ENCODE data around the gene SPINK7.

Gene SPINK7

DNA sequence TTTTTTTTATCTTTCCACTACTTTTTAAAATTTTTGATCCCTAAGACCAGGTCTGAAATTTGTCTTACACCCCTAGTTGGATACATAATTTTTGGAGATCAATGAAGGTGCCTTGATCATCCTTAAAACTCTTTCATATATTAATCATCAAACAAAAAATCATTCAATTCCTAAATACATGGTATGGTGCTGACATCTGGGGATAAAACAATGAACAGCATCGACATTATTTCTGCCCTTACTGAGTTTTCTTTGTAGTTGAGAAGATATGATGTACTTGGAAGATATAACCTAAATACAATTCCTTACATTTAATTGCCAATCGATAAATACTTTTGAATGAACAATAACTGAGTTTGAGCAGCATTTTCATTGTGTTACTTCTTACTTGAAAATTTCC is 41.4 kb downstream of the SPINK7 start:
- Histone ChIP-seq H3K27me3 (ENCODE audit: insufficient read depth, low read length, poor library complexity) (no peaks in the 10 kb centered on the region), H3K79me2 (ENCODE audit: insufficient read depth, low read length) (no peaks in the 10 kb centered on the region), H3K4me1 (ENCODE audit: insufficient read depth, low read length) (no peaks in the 10 kb centered on the region), H4K20me1 (ENCODE audit: insufficient read depth, low read length) (no peaks in the 10 kb centered on the region), H3K9ac (ENCODE audit: low read depth, low read length) (no peak overlapping the region), H2AFZ (ENCODE audit: low read depth, low read length) (no peak overlapping the region), H3K27ac (ENCODE audit: low read length) (no peak overlapping the region), H3K4me2 (ENCODE audit: insufficient read depth, low read length) (no peak overlapping the region), H3K4me3 (ENCODE audit: low read depth in 1 of 2, low read length in 2 of 2) (no peak overlapping the region), H3K36me3 (ENCODE audit: insufficient read depth, low read length) (no peaks in the 10 kb centered on the region), H3K9me3 (ENCODE audit: insufficient read depth, low read length, severe bottlenecking) (no peaks in the 10 kb centered on the region)
- DNase-seq (no peak), ATAC-seq (ENCODE audit: insufficient read depth, low read depth) (no peak)
- TF ChIP-seq, protein P1, sequence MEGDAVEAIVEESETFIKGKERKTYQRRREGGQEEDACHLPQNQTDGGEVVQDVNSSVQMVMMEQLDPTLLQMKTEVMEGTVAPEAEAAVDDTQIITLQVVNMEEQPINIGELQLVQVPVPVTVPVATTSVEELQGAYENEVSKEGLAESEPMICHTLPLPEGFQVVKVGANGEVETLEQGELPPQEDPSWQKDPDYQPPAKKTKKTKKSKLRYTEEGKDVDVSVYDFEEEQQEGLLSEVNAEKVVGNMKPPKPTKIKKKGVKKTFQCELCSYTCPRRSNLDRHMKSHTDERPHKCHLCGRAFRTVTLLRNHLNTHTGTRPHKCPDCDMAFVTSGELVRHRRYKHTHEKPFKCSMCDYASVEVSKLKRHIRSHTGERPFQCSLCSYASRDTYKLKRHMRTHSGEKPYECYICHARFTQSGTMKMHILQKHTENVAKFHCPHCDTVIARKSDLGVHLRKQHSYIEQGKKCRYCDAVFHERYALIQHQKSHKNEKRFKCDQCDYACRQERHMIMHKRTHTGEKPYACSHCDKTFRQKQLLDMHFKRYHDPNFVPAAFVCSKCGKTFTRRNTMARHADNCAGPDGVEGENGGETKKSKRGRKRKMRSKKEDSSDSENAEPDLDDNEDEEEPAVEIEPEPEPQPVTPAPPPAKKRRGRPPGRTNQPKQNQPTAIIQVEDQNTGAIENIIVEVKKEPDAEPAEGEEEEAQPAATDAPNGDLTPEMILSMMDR (IDR thresholded peaks at IDR 0.05; ENCODE audit: borderline replicate concordance, extremely low read depth, low read length, poor library complexity, severe bottlenecking) = no peak
- TF ChIP-seq EZH2 (IDR thresholded peaks at IDR 0.05; ENCODE audit: borderline replicate concordance, low read depth, low read length, severe bottlenecking) = no peak

DNA sequence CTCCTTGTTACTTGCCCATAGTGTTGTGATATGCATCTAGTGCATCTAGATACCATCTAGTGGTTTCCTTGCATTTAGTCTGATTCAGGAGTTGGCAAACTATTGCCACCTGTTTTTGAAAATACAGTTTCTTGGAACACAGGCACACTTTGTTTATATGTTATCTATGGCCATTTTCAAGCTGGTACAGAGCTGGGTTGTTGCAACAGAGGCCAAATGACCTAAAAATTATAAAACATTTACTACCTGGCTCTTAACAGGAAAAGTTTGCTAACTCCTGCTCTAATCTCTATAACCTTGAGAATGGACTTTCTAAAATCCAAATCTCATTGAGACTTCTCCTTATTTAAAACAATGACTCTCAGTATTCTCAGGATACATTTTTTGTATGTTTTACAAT is 52.1 kb downstream of the SPINK7 start:
- Histone ChIP-seq H3K9ac (ENCODE audit: low read depth, low read length) (no peak overlapping the region), H2AFZ (ENCODE audit: low read depth, low read length) (no peak overlapping the region), H3K4me1 (ENCODE audit: insufficient read depth, low read length) (peaks cover 6% of the 10 kb centered on the region; the same call in 1 of the 2 replicates), H3K9me3 (ENCODE audit: insufficient read depth, low read length, severe bottlenecking) (no peaks in the 10 kb centered on the region), H3K4me3 (ENCODE audit: low read depth in 1 of 2, low read length in 2 of 2) (no peak overlapping the region), H3K27ac (ENCODE audit: low read length) (no peak overlapping the region), H4K20me1 (ENCODE audit: insufficient read depth, low read length) (no peaks in the 10 kb centered on the region), H3K36me3 (ENCODE audit: insufficient read depth, low read length) (no peaks in the 10 kb centered on the region), H3K4me2 (ENCODE audit: insufficient read depth, low read length) (no peak overlapping the region), H3K27me3 (ENCODE audit: insufficient read depth, low read length, poor library complexity) (no peaks in the 10 kb centered on the region), H3K79me2 (ENCODE audit: insufficient read depth, low read length) (no peaks in the 10 kb centered on the region)
- ATAC-seq (ENCODE audit: insufficient read depth, low read depth) (0 out of 3 replicates have a peak, but pooled peaks have one; percentile 39), DNase-seq (no peak)
- TF ChIP-seq, protein P1 (IDR thresholded peaks at IDR 0.05; ENCODE audit: borderline replicate concordance, extremely low read depth, low read length, poor library complexity, severe bottlenecking) = no peak
- no peak for TF ChIP-seq EZH2 (IDR thresholded peaks at IDR 0.05; ENCODE audit: borderline replicate concordance, low read depth, low read length, severe bottlenecking)
